ENCODE measurements around the gene TPGS1.

The TPGS1 gene

DNA sequence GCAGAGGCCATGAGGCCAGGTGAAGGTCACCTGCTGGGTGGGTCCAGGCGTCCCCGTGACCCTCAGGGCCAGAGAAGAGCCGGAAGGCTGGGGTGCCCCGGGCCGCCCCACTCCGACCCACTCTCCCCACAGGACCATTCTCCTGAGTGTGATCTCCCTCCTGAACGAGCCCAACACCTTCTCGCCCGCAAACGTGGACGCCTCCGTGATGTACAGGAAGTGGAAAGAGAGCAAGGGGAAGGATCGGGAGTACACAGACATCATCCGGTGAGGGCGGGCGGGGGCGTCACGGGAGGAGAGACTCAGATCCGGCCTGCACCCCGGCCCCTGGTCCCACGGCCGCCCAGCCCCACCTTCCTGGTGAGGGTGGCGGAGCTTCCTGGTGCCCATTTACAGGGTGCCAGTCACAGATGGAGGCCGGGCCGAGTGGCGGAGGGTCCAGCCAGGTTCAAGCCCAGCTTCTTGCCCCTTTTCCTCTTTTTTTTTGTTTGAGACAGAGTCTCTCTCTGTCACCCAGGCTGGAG lies 29.6 kb downstream of the TPGS1 start:
- no peak for DNase-seq (ENCODE audit: low read depth)
- no peak overlapping the region for H3K4me3 ChIP-seq (ENCODE audit: control insufficient read depth, low read depth, low read length)
- TF ChIP-seq, protein P1, sequence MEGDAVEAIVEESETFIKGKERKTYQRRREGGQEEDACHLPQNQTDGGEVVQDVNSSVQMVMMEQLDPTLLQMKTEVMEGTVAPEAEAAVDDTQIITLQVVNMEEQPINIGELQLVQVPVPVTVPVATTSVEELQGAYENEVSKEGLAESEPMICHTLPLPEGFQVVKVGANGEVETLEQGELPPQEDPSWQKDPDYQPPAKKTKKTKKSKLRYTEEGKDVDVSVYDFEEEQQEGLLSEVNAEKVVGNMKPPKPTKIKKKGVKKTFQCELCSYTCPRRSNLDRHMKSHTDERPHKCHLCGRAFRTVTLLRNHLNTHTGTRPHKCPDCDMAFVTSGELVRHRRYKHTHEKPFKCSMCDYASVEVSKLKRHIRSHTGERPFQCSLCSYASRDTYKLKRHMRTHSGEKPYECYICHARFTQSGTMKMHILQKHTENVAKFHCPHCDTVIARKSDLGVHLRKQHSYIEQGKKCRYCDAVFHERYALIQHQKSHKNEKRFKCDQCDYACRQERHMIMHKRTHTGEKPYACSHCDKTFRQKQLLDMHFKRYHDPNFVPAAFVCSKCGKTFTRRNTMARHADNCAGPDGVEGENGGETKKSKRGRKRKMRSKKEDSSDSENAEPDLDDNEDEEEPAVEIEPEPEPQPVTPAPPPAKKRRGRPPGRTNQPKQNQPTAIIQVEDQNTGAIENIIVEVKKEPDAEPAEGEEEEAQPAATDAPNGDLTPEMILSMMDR (conservative IDR thresholded peaks at IDR 0.05; ENCODE audit: control insufficient read depth, insufficient read depth, low read depth, low read length) = no peak

DNA sequence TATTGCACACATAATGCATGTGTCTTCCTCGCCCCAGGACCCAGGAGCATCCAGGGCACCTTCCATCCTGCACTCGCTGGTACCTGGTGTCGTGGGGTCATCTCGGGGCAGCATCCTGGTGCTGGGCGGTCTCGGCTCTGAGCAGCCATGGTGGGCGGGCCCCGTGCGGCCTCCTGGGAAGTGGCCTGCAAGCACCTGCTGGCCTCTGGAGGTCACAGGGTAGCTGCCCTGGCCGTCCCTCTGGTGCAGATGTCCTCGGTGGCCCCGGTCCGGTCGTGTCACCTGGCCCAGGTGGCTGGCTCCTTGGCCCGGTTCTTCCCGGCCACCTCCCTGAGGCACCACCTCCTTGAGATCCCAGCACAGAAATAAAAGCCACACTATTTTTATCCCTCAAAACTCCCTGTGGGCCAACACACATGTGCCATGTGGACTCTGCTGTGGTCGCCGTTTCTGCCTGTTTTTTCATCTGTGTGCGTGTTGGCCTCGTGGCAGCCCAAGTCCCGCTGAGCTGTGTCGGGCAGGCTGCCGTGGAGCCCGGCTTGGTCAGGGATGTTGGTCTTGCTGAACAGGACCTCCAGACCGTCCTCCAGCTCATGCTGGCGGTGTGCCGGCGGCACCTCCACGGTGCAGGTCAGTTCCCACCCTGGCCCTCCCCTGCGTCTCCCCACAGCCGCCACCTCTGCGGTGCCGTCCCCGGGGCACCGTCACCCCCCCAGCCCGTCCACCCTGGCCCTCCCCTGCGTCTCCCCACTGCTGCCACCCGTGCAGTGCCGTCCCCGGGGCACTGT lies 31.5 kb downstream of the TPGS1 start:
- no peak overlapping the region for H3K4me3 ChIP-seq (ENCODE audit: control insufficient read depth, low read depth, low read length)
- DNase-seq (ENCODE audit: low read depth) = no peak
- TF ChIP-seq, protein P1 (conservative IDR thresholded peaks at IDR 0.05; ENCODE audit: control insufficient read depth, insufficient read depth, low read depth, low read length) = no peak

GRCh38 chr19:539429-540030 lies 32.2 kb downstream of the TPGS1 start:
- H3K4me3 ChIP-seq (ENCODE audit: control insufficient read depth, low read depth, low read length) = no peak overlapping the region
- TF ChIP-seq, protein P1 (conservative IDR thresholded peaks at IDR 0.05; ENCODE audit: control insufficient read depth, insufficient read depth, low read depth, low read length) = no peak
- DNase-seq (ENCODE audit: low read depth) = no peak

DNA sequence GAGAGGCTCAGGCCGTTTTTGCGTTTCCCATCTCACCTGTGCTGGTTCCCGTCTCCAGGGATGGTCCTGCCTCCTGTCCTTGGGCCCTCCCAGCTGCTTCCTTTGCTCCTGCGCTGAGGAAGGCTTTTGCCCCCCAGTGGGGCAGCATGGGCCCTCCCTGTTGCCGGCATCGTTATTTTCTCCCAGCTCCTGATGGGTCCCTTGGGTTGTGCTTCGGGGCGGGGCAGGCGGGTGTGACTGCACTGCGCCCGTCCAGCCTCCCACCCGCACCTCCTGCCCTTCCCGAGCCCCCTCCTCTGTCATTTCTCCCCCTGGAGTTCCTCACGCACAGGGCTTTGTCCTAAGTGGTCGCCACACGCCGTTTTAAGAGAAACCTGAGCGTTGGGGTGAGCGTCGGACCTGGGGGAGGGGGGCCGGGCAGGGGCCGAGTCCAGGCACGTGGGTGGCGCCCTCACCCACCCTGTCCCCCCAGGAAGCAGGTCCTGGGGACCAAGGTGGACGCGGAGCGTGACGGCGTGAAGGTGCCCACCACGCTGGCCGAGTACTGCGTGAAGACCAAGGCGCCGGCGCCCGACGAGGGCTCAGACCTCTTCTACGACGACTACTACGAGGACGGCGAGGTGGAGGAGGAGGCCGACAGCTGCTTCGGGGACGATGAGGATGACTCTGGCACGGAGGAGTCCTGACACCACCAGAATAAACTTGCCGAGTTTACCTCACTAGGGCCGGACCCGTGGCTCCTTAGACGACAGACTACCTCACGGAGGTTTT lies 33.8 kb downstream of the TPGS1 start:
- no peak for DNase-seq (ENCODE audit: low read depth)
- H3K4me3 ChIP-seq (ENCODE audit: control insufficient read depth, low read depth, low read length) = no peak overlapping the region
- TF ChIP-seq, protein P1 (conservative IDR thresholded peaks at IDR 0.05; ENCODE audit: control insufficient read depth, insufficient read depth, low read depth, low read length) = no peak

DNA sequence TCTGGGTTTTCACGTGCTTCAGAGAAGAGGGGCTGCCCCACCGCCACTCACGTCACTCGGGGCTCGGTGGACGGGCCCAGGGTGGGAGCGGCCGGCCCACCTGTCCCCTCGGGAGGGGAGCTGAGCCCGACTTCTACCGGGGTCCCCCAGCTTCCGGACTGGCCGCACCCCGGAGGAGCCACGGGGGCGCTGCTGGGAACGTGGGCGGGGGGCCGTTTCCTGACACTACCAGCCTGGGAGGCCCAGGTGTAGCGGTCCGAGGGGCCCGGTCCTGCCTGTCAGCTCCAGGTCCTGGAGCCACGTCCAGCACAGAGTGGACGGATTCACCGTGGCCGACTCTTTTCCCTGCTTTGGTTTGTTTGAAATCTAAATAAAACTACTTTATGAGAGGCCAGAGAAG lies 34.4 kb downstream of the TPGS1 start:
- TF ChIP-seq, protein P1 (conservative IDR thresholded peaks at IDR 0.05; ENCODE audit: control insufficient read depth, insufficient read depth, low read depth, low read length) = no peak
- no peak for DNase-seq (ENCODE audit: low read depth)
- H3K4me3 ChIP-seq (ENCODE audit: control insufficient read depth, low read depth, low read length) = no peak overlapping the region

DNA sequence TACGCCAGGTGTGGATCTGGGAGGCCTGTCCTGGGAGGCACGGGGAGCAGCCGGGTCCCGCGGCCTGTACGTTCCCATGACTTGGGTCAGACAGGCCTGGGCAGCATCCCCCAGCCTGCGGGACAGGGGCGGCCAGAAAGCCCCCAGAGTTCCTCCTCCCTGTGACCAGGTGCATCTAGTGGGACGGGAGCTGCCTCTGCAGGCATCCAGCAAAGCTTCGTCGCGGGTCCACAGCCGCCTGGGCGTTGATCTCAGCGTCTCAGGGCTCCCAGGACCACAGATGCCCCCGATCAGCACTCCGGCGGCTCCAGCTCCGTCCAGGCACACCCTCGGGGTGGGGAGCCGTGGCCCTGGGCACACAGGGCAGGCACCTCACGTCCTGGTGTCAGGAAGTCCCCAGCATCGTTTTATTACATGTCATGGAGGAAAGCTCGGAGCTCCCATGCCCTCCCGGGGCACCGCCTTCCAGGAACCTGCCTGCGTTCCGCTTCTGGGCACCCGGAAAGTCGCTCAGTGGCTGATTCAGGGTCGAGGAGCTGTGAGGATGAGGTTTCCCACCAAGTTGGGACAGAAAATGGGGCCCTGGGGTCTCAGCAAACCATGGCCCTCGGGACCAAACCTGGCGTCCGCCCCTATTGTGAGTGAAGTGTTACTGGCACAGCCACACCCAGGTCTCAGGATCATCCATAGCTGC lies 35.0 kb downstream of the TPGS1 start:
- TF ChIP-seq, protein P1 (conservative IDR thresholded peaks at IDR 0.05; ENCODE audit: control insufficient read depth, insufficient read depth, low read depth, low read length) = no peak
- no peak overlapping the region for H3K4me3 ChIP-seq (ENCODE audit: control insufficient read depth, low read depth, low read length)
- DNase-seq (ENCODE audit: low read depth) = no peak
